Measurements from ENCODE around the gene POLE. TPM values are rescaled to one million over a fixed set of nuclear protein-coding genes. Genes with fewer than 3 reads are reported as not detected.
"Not testable (repeated sequence)": the region's sequence is repeated elsewhere in the genome, so short reads cannot be mapped to it uniquely, and the experiment has no call there.

POLE gene
- total and polyA plus RNA-seq, 7 experiments from 2014 or later: 3.6 to 138 (median 60.8) TPM

DNA sequence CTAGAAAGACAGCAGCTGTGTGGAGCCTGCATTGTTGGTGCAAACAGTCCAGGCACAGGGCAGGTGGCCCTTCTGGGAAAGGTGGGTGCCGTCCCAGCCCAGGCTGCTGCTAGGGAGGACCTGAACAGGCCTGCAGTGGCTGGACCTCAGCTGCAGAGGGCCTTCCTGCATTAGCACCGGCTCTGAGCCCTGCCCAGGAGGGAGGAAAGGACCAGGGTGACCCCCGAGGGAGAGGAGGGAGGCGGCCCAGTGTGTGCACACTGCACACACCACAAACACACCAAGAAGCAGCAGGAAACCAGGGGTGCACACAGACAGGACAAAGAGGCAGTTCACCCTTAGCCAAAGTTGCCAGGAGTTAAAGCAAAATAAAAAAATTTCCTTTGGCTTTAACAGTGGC is 15.5 kb upstream of the POLE start:
- ChIA-PET POLR2A (interaction anchor here (1.0 kb wide), 2 partner anchors 8 to 68 kb away, joined by 3 read pairs; partner anchors contain the start of gene PGAM5), CTCF (no interaction called here)
- Mint-ChIP-seq H3K27me3 (no peaks in the 10 kb centered on the region), H3K27ac (no peak overlapping the region), H3K36me3 (peaks cover 11 to 43% (median 27%) of the 10 kb centered on the region in 5 donors), H3K9me3 (peaks cover 0 to 22% (median 7%) of the 10 kb centered on the region in 11 donors), H3K4me1 (peaks cover 0 to 7% (median 0%) of the 10 kb centered on the region in 7 donors), H3K4me3 (no peak overlapping the region)
- Histone ChIP-seq H3K27me3 (ENCODE audit: control insufficient read depth in 2 of 2, insufficient read depth in 2 of 2, low read length in 2 of 2) (no peaks in the 10 kb centered on the region), H3K36me3 (ENCODE audit: control insufficient read depth in 2 of 3, insufficient read depth in 3 of 3, low read length in 3 of 3) (no peaks in the 10 kb centered on the region), H3K9me3 (ENCODE audit: control insufficient read depth in 2 of 3, low read length in 3 of 3) (peaks cover 0 to 9% (median 0%) of the 10 kb centered on the region in 3 experiments), H3K4me3 (ENCODE audit: low read length) (no peak overlapping the region), H3K4me1 (ENCODE audit: control insufficient read depth in 2 of 2, insufficient read depth in 2 of 2, low read length in 2 of 2) (no peaks in the 10 kb centered on the region), H3K27ac (ENCODE audit: low read depth, low read length) (no peak overlapping the region)
- ATAC-seq (no peak), DNase-seq (no peak)
- intact Hi-C loops (cut with micrococcal nuclease): no loop called here

DNA sequence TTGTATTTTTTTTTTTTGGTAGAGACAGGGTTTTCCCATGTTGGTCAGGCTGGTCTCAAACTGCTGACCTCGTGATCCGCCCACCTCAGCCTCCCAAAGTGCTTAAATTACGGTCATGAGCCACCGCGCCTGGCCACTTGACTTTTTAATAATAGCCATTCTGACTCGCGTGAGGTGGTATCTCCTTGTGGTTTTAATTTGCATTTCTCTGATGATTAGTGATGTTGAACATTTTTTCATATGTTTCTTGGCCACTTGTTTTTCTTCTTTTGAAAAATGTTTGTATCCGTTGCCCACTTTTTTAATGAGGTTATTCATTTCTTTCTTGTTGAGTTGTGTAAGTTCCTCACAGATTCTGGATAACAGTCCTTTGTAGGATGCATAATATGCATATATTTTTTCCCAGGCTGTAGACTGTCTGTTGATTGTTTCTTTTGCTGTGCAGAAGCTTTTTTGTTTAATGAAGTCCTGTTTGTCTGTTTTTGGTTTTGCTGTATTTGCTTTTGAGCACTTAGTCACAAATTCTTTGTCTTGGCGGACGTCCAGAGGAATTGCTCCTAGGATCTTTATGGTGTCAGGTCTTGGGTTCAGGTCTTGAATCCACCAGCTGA is 13.2 kb upstream of the POLE start:
- peaks cover 0 to 7% (median 0%) of the 10 kb centered on the region in 7 donors for H3K4me1 Mint-ChIP-seq
- peaks cover 7 to 47% (median 28%) of the 10 kb centered on the region in 5 donors for H3K36me3 Mint-ChIP-seq
- Histone ChIP-seq H3K4me1 (ENCODE audit: control insufficient read depth in 2 of 2, insufficient read depth in 2 of 2, low read length in 2 of 2) (no peaks in the 10 kb centered on the region), H3K27me3 (ENCODE audit: control insufficient read depth in 2 of 2, insufficient read depth in 2 of 2, low read length in 2 of 2) (no peaks in the 10 kb centered on the region), H3K27ac (ENCODE audit: low read depth, low read length) (no peak overlapping the region), H3K9me3 (ENCODE audit: control insufficient read depth in 2 of 3, low read length in 3 of 3) (no peaks in the 10 kb centered on the region), H3K36me3 (ENCODE audit: control insufficient read depth in 2 of 3, insufficient read depth in 3 of 3, low read length in 3 of 3) (peaks cover 0 to 3% (median 0%) of the 10 kb centered on the region in 3 experiments), H3K4me3 (ENCODE audit: low read length) (no peak overlapping the region)
- ATAC-seq (no peak), DNase-seq (no peak)
- H3K27ac Mint-ChIP-seq: no peak overlapping the region
- intact Hi-C loops (cut with micrococcal nuclease): no loop called here
- H3K4me3 Mint-ChIP-seq: no peak overlapping the region
- no peaks in the 10 kb centered on the region for H3K27me3 Mint-ChIP-seq
- CTCF ChIA-PET: no interaction called here
- POLR2A ChIA-PET: no interaction called here
- peaks cover 0 to 10% (median 0%) of the 10 kb centered on the region in 11 donors for H3K9me3 Mint-ChIP-seq

DNA sequence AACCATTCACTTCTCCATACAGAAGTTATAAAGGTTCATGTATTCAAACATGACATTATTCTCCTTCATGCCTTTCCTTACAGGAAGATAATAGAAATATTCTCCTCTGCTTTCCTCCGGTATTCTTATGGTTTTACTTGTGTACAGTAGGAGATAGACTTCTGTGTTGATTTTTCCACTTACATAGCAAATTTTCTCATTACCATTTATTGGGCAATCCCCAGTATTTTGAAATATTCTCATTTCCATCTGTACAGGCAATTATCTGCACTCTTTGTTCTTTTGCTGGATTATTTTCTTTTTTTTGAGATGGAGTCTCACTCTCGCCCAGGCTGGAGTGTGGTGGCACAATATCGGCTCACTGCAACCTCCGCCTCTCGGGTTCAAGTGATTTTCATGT is 11.2 kb upstream of the POLE start:
- Histone ChIP-seq H3K9me3 (ENCODE audit: control insufficient read depth in 2 of 3, low read length in 3 of 3) (no peaks in the 10 kb centered on the region), H3K36me3 (ENCODE audit: control insufficient read depth in 2 of 3, insufficient read depth in 3 of 3, low read length in 3 of 3) (peaks cover 0 to 3% (median 0%) of the 10 kb centered on the region in 3 experiments), H3K27me3 (ENCODE audit: control insufficient read depth in 2 of 2, insufficient read depth in 2 of 2, low read length in 2 of 2) (no peaks in the 10 kb centered on the region), H3K4me1 (ENCODE audit: control insufficient read depth in 2 of 2, insufficient read depth in 2 of 2, low read length in 2 of 2) (no peaks in the 10 kb centered on the region), H3K4me3 (ENCODE audit: low read length) (no peak overlapping the region), H3K27ac (ENCODE audit: low read depth, low read length) (no peak overlapping the region)
- peaks cover 0 to 2% (median 0%) of the 10 kb centered on the region in 11 donors for H3K9me3 Mint-ChIP-seq
- no peak overlapping the region for H3K27ac Mint-ChIP-seq
- no peak for ATAC-seq
- no peaks in the 10 kb centered on the region for H3K27me3 Mint-ChIP-seq
- ChIA-PET CTCF (no interaction called here), POLR2A (no interaction called here)
- H3K36me3 Mint-ChIP-seq: peaks cover under 1 to 33% (median 22%) of the 10 kb centered on the region in 5 donors
- intact Hi-C loops (cut with micrococcal nuclease): no loop called here
- H3K4me3 Mint-ChIP-seq: no peak overlapping the region
- no peak for DNase-seq
- H3K4me1 Mint-ChIP-seq: peaks cover 0 to 4% (median 0%) of the 10 kb centered on the region in 7 donors

DNA sequence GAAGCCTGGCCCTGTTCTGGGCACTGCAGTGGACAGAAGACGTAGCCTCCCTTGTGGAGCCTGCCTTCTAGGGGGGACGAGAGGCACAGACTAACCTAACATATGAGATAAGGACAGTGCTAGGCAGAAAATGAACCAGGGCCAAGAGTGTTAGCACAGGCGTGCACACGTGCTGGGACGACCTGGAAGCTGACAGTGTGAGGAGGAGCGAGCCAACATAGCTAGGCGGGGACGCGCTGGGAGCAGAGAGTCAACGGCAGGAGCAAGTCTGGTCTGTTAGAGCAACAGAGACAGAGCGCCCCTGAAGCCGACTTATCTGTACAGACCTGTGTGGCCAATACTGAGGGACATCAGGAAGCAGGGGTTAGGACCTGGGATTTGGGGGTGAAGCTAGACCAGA is 8.3 kb upstream of the POLE start:
- ATAC-seq: no peak
- no peak overlapping the region for H3K4me3 Mint-ChIP-seq

DNA sequence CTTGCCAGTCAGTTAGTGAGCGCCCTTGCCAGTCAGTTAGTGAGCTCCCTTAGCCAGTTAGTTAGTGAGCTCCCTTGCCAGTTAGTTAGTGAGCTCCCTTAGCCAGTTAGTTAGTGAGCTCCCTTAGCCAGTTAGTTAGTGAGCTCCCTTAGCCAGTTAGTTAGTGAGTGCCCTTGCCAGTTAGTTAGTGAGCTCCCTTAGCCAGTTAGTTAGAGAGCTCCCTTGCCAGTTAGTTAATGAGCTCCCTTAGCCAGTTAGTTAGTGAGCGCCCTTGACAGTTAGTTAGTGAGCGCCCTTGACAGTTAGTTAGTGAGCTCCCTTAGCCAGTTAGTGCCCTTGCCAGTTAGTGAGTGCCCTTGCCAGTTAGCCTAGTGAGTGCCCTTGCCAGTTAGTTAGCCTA is 7.7 kb upstream of the POLE start:
- H3K27me3 Mint-ChIP-seq; H3K27ac Mint-ChIP-seq; intact Hi-C loops (cut with micrococcal nuclease); H3K36me3 ChIP-seq (ENCODE audit: control insufficient read depth in 2 of 3, insufficient read depth in 3 of 3, low read length in 3 of 3); H3K4me3 Mint-ChIP-seq; H3K4me1 ChIP-seq (ENCODE audit: control insufficient read depth in 2 of 2, insufficient read depth in 2 of 2, low read length in 2 of 2); H3K9me3 Mint-ChIP-seq; DNase-seq; H3K4me1 Mint-ChIP-seq; H3K27ac ChIP-seq (ENCODE audit: low read depth, low read length); H3K27me3 ChIP-seq (ENCODE audit: control insufficient read depth in 2 of 2, insufficient read depth in 2 of 2, low read length in 2 of 2); H3K9me3 ChIP-seq (ENCODE audit: control insufficient read depth in 2 of 3, low read length in 3 of 3); ATAC-seq; H3K4me3 ChIP-seq (ENCODE audit: low read length): not testable (repeated sequence)
- peaks cover 0 to 23% (median 18%) of the 10 kb centered on the region in 5 donors for H3K36me3 Mint-ChIP-seq
- ChIA-PET POLR2A (interaction anchor here (0.7 kb wide), 1 partner anchor 96 kb away, joined by 3 read pairs; no protein-coding TSS in a partner anchor), CTCF (interaction anchor here (0.6 to 0.7 kb wide), 2 partner anchors 58 to 520 kb away, joined by 3 read pairs; no protein-coding TSS in a partner anchor)

More for the DNA sequence above, 8.3 kb upstream of the POLE start:
- DNase-seq: no peak
- no peaks in the 10 kb centered on the region for H3K9me3 ChIP-seq (ENCODE audit: control insufficient read depth in 2 of 3, low read length in 3 of 3)
- H3K4me3 ChIP-seq (ENCODE audit: low read length): no peak overlapping the region
- Mint-ChIP-seq H3K36me3 (peaks cover 0 to 26% (median 21%) of the 10 kb centered on the region in 5 donors), H3K4me1 (peaks cover 0 to 2% (median 0%) of the 10 kb centered on the region in 7 donors), H3K27ac (peak overlapping the region in 1 of 9 donors; percentile 56), H3K27me3 (no peaks in the 10 kb centered on the region), H3K9me3 (no peaks in the 10 kb centered on the region)
- H3K27ac ChIP-seq (ENCODE audit: low read depth, low read length): no peak overlapping the region
- H3K27me3 ChIP-seq (ENCODE audit: control insufficient read depth in 2 of 2, insufficient read depth in 2 of 2, low read length in 2 of 2): no peaks in the 10 kb centered on the region
- peaks cover 0 to 3% (median 0%) of the 10 kb centered on the region in 3 experiments for H3K36me3 ChIP-seq (ENCODE audit: control insufficient read depth in 2 of 3, insufficient read depth in 3 of 3, low read length in 3 of 3)
- ChIA-PET POLR2A (no interaction called here), CTCF (interaction anchor here (0.6 to 0.7 kb wide), 2 partner anchors 57 to 521 kb away, joined by 3 read pairs; no protein-coding TSS in a partner anchor)
- no peaks in the 10 kb centered on the region for H3K4me1 ChIP-seq (ENCODE audit: control insufficient read depth in 2 of 2, insufficient read depth in 2 of 2, low read length in 2 of 2)
- intact Hi-C loops (cut with micrococcal nuclease): no loop called here

DNA sequence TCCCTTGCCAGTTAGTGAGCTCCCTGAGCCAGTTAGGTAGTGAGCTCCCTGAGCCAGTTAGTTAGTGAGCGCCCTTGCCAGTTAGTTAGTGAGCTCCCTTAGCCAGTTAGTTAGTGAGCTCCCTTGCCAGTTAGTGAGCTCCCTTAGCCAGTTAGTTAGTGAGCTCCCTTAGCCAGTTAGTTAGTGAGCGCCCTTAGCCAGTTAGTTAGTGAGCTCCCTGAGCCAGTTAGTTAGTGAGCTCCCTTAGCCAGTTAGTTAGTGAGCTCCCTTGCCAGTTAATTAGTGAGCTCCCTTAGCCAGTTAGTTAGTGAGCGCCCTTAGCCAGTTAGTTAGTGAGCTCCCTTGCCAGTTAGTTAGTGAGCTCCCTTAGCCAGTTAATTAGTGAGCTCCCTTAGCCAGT is 4.9 kb upstream of the POLE start:
- H3K4me3 Mint-ChIP-seq; H3K9me3 Mint-ChIP-seq; H3K36me3 ChIP-seq (ENCODE audit: control insufficient read depth in 2 of 3, insufficient read depth in 3 of 3, low read length in 3 of 3); H3K27ac ChIP-seq (ENCODE audit: low read depth, low read length); H3K9me3 ChIP-seq (ENCODE audit: control insufficient read depth in 2 of 3, low read length in 3 of 3); H3K27me3 ChIP-seq (ENCODE audit: control insufficient read depth in 2 of 2, insufficient read depth in 2 of 2, low read length in 2 of 2); DNase-seq; H3K4me3 ChIP-seq (ENCODE audit: low read length); ATAC-seq; H3K27ac Mint-ChIP-seq; intact Hi-C loops (cut with micrococcal nuclease); H3K4me1 ChIP-seq (ENCODE audit: control insufficient read depth in 2 of 2, insufficient read depth in 2 of 2, low read length in 2 of 2); H3K27me3 Mint-ChIP-seq: not testable (repeated sequence)
- Mint-ChIP-seq H3K36me3 (peaks cover 0 to 14% (median 4%) of the 10 kb centered on the region in 5 donors), H3K4me1 (peaks cover 0 to 12% (median 10%) of the 10 kb centered on the region in 7 donors)
- CTCF ChIA-PET: interaction anchor here (0.7 kb wide), 2 partner anchors 15 to 55 kb away, joined by 3 to 4 read pairs; no protein-coding TSS in a partner anchor
- POLR2A ChIA-PET: interaction anchor here (1.0 kb wide), 1 partner anchor 17 kb away, joined by 3 read pairs; no protein-coding TSS in a partner anchor

All from naive thymus-derived CD4-positive, alpha-beta T cell (primary cell).